ENCODE measurements around the gene SESN3. TPM values are rescaled to one million over a fixed set of nuclear protein-coding genes. Genes with fewer than 3 reads are reported as not detected.

SESN3 gene
- total and polyA plus RNA-seq, 2 experiments from 2014 or later: 3.9 to 27.7 TPM

DNA sequence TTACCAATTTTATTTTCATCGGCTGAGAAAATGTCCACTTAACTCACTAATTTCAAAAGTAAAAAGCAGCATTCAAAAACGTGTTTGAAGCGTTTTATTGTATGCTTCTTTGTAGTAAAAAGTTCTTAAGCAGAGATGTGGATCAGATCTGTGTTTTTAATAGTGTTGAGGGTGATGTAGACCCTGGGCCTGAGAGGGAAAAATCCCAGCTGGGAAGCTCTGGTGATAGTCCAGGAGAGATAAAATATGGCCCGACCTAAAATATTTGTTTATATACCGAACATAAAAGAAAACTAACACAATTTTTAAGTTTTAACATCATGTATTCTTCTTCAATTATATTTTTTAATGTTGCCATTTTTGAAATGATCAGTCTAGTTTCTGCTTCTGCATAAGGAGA lies 35.2 kb downstream of the SESN3 start:
- Histone ChIP-seq H3K36me3 (peaks cover 3% of the 10 kb centered on the region), H3K27me3 (no peaks in the 10 kb centered on the region), H3K27ac (no peak overlapping the region), H3K4me3 (no peak overlapping the region), H3K4me1 (ENCODE audit: low read depth) (no peaks in the 10 kb centered on the region), H3K9me3 (ENCODE audit: low read depth) (no peaks in the 10 kb centered on the region)
- TF ChIP-seq CTCF (IDR thresholded peaks at IDR 0.05; ENCODE audit: low read depth, low read length): no peak
- no peak for DNase-seq (ENCODE audit: low read depth in 1 of 2, low spot score in 1 of 2)

- no peaks in the 10 kb centered on the region for H3K9me3 ChIP-seq (ENCODE audit: low read depth)
- no peaks in the 10 kb centered on the region for H3K4me1 ChIP-seq (ENCODE audit: low read depth)
- H3K27me3 ChIP-seq: no peaks in the 10 kb centered on the region
- no peak overlapping the region for H3K27ac ChIP-seq
- TF ChIP-seq CTCF (IDR thresholded peaks at IDR 0.05; ENCODE audit: low read depth, low read length): no peak
- no peak overlapping the region for H3K4me3 ChIP-seq
- no peak for DNase-seq (ENCODE audit: low read depth in 1 of 2, low spot score in 1 of 2)
- H3K36me3 ChIP-seq: peaks cover 14% of the 10 kb centered on the region
These were observed 37.5 kb downstream of the SESN3 start for GRCh38 chr11:95193541-95193940.

- no peaks in the 10 kb centered on the region for H3K4me1 ChIP-seq (ENCODE audit: low read depth)
- no peaks in the 10 kb centered on the region for H3K9me3 ChIP-seq (ENCODE audit: low read depth)
- no peak overlapping the region for H3K27ac ChIP-seq
- no peak overlapping the region for H3K4me3 ChIP-seq
- DNase-seq (ENCODE audit: low read depth in 1 of 2, low spot score in 1 of 2): no peak
- TF ChIP-seq CTCF (IDR thresholded peaks at IDR 0.05; ENCODE audit: low read depth, low read length): no peak
- H3K27me3 ChIP-seq: no peaks in the 10 kb centered on the region
- H3K36me3 ChIP-seq: peaks cover 14% of the 10 kb centered on the region
These were observed 38.3 kb downstream of the SESN3 start for GRCh38 chr11:95192717-95193116.

- no peaks in the 10 kb centered on the region for H3K4me1 ChIP-seq (ENCODE audit: low read depth)
- H3K27me3 ChIP-seq: no peaks in the 10 kb centered on the region
- H3K9me3 ChIP-seq (ENCODE audit: low read depth): no peaks in the 10 kb centered on the region
- no peak overlapping the region for H3K4me3 ChIP-seq
- H3K36me3 ChIP-seq: peaks cover 23% of the 10 kb centered on the region
- no peak for DNase-seq (ENCODE audit: low read depth in 1 of 2, low spot score in 1 of 2)
- TF ChIP-seq CTCF (IDR thresholded peaks at IDR 0.05; ENCODE audit: low read depth, low read length): no peak
- H3K27ac ChIP-seq: no peak overlapping the region
These were observed 43.3 kb downstream of the SESN3 start for GRCh38 chr11:95187723-95188122.

DNA sequence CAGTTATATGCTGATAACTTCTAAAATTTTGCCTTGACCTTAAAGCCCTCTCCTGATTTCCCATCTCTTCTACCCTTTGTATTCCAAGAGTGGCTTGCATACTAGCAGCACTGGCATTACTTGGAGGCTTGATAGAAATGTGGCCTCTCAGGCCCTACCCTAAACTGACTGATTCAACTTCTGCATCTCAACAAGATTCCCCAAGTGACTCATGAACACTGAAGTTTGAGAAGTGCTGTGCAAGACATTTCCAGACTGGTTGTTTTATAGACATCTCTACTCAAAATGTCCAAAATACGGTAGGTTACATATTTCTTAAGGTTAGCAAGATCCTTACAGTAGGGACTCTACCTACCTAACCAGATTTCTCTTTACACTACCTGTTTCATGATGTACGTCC lies 48.6 kb downstream of the SESN3 start:
- no peak for DNase-seq (ENCODE audit: low read depth in 1 of 2, low spot score in 1 of 2)
- Histone ChIP-seq H3K9me3 (ENCODE audit: low read depth) (no peaks in the 10 kb centered on the region), H3K36me3 (peaks cover 30% of the 10 kb centered on the region), H3K27me3 (no peaks in the 10 kb centered on the region), H3K4me3 (no peak overlapping the region), H3K27ac (no peak overlapping the region), H3K4me1 (ENCODE audit: low read depth) (no peaks in the 10 kb centered on the region)
- TF ChIP-seq CTCF (IDR thresholded peaks at IDR 0.05; ENCODE audit: low read depth, low read length): no peak

Measured in cardiac muscle cell (in vitro differentiated cells and primary cell).